GM19467 (cell line): Measurements from ENCODE around the gene SFT2D3.
A peak's percentile ranks its signal among the peaks of the same experiment; 100 is the strongest.

Experiments used
- ATAC-seq: cut with Tn5 transposase; IDR thresholded peaks from one replicate; pipeline ENCODE4 v1.9.1; 2021; ENCODE audit warnings: mild to moderate bottlenecking, moderate library complexity; ENCODE audit not compliant: unreplicated experiment

The SFT2D3 gene

GRCh38 chr2:127706215-127706990, 5.1 kb downstream of the SFT2D3 start:
- no peak for ATAC-seq

- ATAC-seq, result no peak
These were observed 6.8 kb downstream of the SFT2D3 start for GRCh38 chr2:127707890-127708648.

GRCh38 chr2:127709336-127709735, 8.0 kb downstream of the SFT2D3 start:
- ATAC-seq, result no peak

- no peak for ATAC-seq
These were observed 11.7 kb downstream of the SFT2D3 start for GRCh38 chr2:127712999-127713398.

- ATAC-seq, result no peak
These were observed 12.3 kb downstream of the SFT2D3 start for GRCh38 chr2:127713562-127713961.

GRCh38 chr2:127715778-127716449, 14.6 kb downstream of the SFT2D3 start:
- ATAC-seq, result no peak

GRCh38 chr2:127718271-127718670, 17.0 kb downstream of the SFT2D3 start:
- no peak for ATAC-seq

GRCh38 chr2:127719301-127720218, 18.3 kb downstream of the SFT2D3 start:
- no peak for ATAC-seq

GRCh38 chr2:127721311-127721977, 20.1 kb downstream of the SFT2D3 start:
- ATAC-seq, result no peak

GRCh38 chr2:127721978-127722355, 20.7 kb downstream of the SFT2D3 start:
- ATAC-seq, result no peak

- ATAC-seq, result no peak
These were observed 21.5 kb downstream of the SFT2D3 start for GRCh38 chr2:127722807-127723206.

GRCh38 chr2:127726158-127726880, 25.0 kb downstream of the SFT2D3 start:
- ATAC-seq, result no peak

- ATAC-seq, result no peak
These were observed 32.0 kb downstream of the SFT2D3 start for GRCh38 chr2:127733113-127733815.

GRCh38 chr2:127733816-127734537, 32.7 kb downstream of the SFT2D3 start:
- ATAC-seq, result no peak

GRCh38 chr2:127735044-127735443, 33.7 kb downstream of the SFT2D3 start:
- ATAC-seq, result peak; percentile 11

GRCh38 chr2:127735537-127736399, 34.5 kb downstream of the SFT2D3 start:
- ATAC-seq, result peak; percentile 60

GRCh38 chr2:127737892-127738291, 36.6 kb downstream of the SFT2D3 start:
- no peak for ATAC-seq
